K562 (cell line): Measurements from ENCODE around the gene RNU6-1. TPM values are rescaled to one million over a fixed set of nuclear protein-coding genes. Genes with fewer than 3 reads are reported as not detected.

Experiments used
- BHLHE40 ChIP-seq: IDR thresholded peaks from 2 replicates; pipeline ENCODE4 v1.6.1; 2011; ENCODE audit warnings: low read length, improper control_type of control experiment
- CHD7 ChIP-seq: fragments of 200-600 bp; sonication (generic); IDR thresholded peaks from one replicate; pipeline ENCODE4 v1.6.1; 2012; ENCODE audit warnings: mild to moderate bottlenecking, low read depth, low read length, inconsistent platforms
- HNRNPH1 ChIP-seq: fragments of 200-400 bp; formaldehyde crosslinking; optimal IDR thresholded peaks from 2 replicates; pipeline ENCODE3; 2017; ENCODE audit warnings: low read depth, mild to moderate bottlenecking, low read length, moderate library complexity
- IFI16 ChIP-seq: fragments of 250-450 bp; sonication (Bioruptor Pico); IDR thresholded peaks from 2 replicates; pipeline ENCODE4 v2.1.2; 2022; ENCODE audit warnings: mild to moderate bottlenecking, inconsistent platforms
- KLF13 ChIP-seq: fragments of 450-650 bp; IDR thresholded peaks from 2 replicates; pipeline ENCODE4 v1.6.1; 2016; ENCODE audit warnings: missing genetic modification characterization, low read depth, mild to moderate bottlenecking, missing compliant biosample characterization, moderate library complexity, borderline replicate concordance
- NONO ChIP-seq, 2 experiments: fragments of 200-400 bp in 1 of 2; fragments of 450-650 bp in 1 of 2; formaldehyde crosslinking in 1 of 2; IDR thresholded peaks; 2 replicates each; pipeline ENCODE4 v1.6.1; 2017; ENCODE audit warnings: low read depth in 2 of 2, mild to moderate bottlenecking in 2 of 2, moderate library complexity in 2 of 2, low read length in 1 of 2
- PBX2 ChIP-seq, 2 experiments: IDR thresholded peaks in 1 of 2; conservative IDR thresholded peaks in 1 of 2; 2 replicates each; pipeline ENCODE4 v1.6.1; 2016; ENCODE audit warnings: low read depth in 2 of 2, mild to moderate bottlenecking in 1 of 2, missing compliant biosample characterization in 1 of 2, missing genetic modification characterization in 1 of 2, moderate library complexity in 1 of 2
- POLR2G ChIP-seq: fragments of 200-400 bp; formaldehyde crosslinking; IDR thresholded peaks from 2 replicates; pipeline ENCODE4 v1.6.1; 2017; ENCODE audit warnings: low read depth, mild to moderate bottlenecking, antibody characterized with exemption, low read length, moderate library complexity
- RHOXF2B ChIP-seq: fragments of 250-450 bp; sonication (Bioruptor Pico); conservative IDR thresholded peaks from 2 replicates; pipeline ENCODE4 v1.5.1; 2021
- STAT5A ChIP-seq: IDR thresholded peaks from 2 replicates; pipeline ENCODE4 v1.6.1; 2012; ENCODE audit warnings: low read length, inconsistent platforms, borderline replicate concordance
- TRIM24 ChIP-seq, 2 experiments: fragments of 450-650 bp; IDR thresholded peaks; 2 replicates each; pipeline ENCODE4 v1.6.1; 2016
- ZNF121 ChIP-seq: sonication (generic); formaldehyde crosslinking; conservative IDR thresholded peaks from 2 replicates; pipeline ENCODE4 v1.8.0; 2022; ENCODE audit warnings: missing genetic modification reagents
- ZNF644 ChIP-seq: fragments of 200-800 bp; sonication (Bioruptor generic); IDR thresholded peaks from 2 replicates; pipeline ENCODE4 v1.6.1; 2016; ENCODE audit warnings: low read depth, missing genetic modification characterization, missing compliant biosample characterization
- polyA plus RNA-seq, 8 experiments: library from polyadenylated mRNA; depleted of rRNA in 4 of 8; stranded (reverse) in 5 of 8; unstranded in 3 of 8; fragments of >200 nt; fragmentation: Nextera tagmentation in 2 of 8; fragmentation: Illumina TruSeq in 1 of 8; extraction: Ambion mirVana in 2 of 8; extraction: Trizol in 1 of 8; gene quantifications; 2 replicates each; pipeline versions ENCODE4 v1.2.1 to v1.2.3, GENCODE V29; 2011 to 2014; ENCODE audit warnings: inconsistent platforms in 1 of 8, missing spikeins in 1 of 8
- total RNA-seq, 7 experiments: library from RNA; depleted of rRNA in 6 of 7; stranded (reverse); fragments of >200 nt in 6 of 7; fragmentation: Illumina TruSeq in 2 of 7; extraction: Trizol in 2 of 7; gene quantifications; 2 replicates each; pipeline versions ENCODE4 v1.2.1 to v1.2.3, GENCODE V29; 2011 to 2021; ENCODE audit warnings: low replicate concordance in 1 of 7

The RNU6-1 gene
- total and polyA plus RNA-seq, 9 of the 15 experiments (the other 6 are each of a cell fraction or from before 2014, with no cell fraction given) = not detected

GRCh38 chr15:67839929-67840748 lies at the start of gene RNU6-1 (continued):
- peak in 1 of 2 experiments; percentile 22; a peak in 1 of 4 replicates for TF ChIP-seq NONO (IDR thresholded peaks at IDR 0.05; ENCODE audit: low read depth in 2 of 2, low read length in 1 of 2)
- peak; percentile 99 for TF ChIP-seq POLR2G
- TF ChIP-seq CHD7 = no peak
- no peak for TF ChIP-seq PBX2 (CRISPR knock-in tag; IDR thresholded peaks at IDR 0.05; ENCODE audit: low read depth)
- TF ChIP-seq PBX2 (tag; conservative IDR thresholded peaks at IDR 0.05; ENCODE audit: low read depth) = no peak
- no peak for TF ChIP-seq IFI16 (CRISPR knock-in tag)
- TF ChIP-seq ZNF644 = 0 out of 2 replicates have a peak, but pooled peaks have one; percentile 8
- no peak for TF ChIP-seq HNRNPH1
- TF ChIP-seq BHLHE40 = peak; percentile 85
- no peak for TF ChIP-seq ZNF121
- no peak for TF ChIP-seq STAT5A
- TF ChIP-seq KLF13 (tag) = no peak; the same call in 1 of the 2 replicates
- TF ChIP-seq RHOXF2B (CRISPR knock-in tag) = no peak
- TF ChIP-seq TRIM24 (IDR thresholded peaks at IDR 0.05) = peak in 1 of 2 experiments; percentile 51; a peak in 2 of 4 replicates
